ENCODE data around the gene LRIG2. TPM values are rescaled to one million over a fixed set of nuclear protein-coding genes. Genes with fewer than 3 reads are reported as not detected.

Gene LRIG2
- total and polyA plus RNA-seq, 4 donors = 1.3 to 11.9 (median 6.0) TPM

DNA sequence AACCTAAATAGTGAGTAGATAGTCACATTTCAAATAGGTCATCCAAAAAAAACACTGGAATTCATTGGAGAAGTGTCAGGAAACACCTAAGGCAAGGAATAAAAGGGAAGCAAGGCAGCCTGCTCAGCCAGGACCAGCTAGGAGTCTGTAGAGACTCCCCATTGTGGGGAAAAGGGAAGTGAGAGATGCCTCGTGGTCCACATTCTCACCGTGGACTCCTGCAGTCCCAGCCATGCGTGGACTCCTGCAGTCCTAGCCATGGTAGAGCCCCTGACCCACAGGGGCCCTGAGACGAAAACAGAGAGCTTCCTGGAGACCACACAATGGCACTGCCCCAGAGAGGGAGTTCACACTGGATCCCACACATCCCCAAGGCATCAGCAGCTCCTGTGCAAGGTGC, 97.5 kb downstream of the LRIG2 start:
- Histone ChIP-seq H3K4me3 (ENCODE audit: low read depth in 1 of 3, low read length in 3 of 3) (no peak overlapping the region), H3K27ac (ENCODE audit: low read depth in 1 of 2, low read length in 2 of 2) (no peak overlapping the region), H3K4me1 (ENCODE audit: control insufficient read depth in 4 of 4, insufficient read depth in 4 of 4, low read length in 3 of 4) (peaks cover 0 to 24% (median 10%) of the 10 kb centered on the region in 4 donors), H3K9ac (ENCODE audit: low read depth in 1 of 2, low read length in 2 of 2) (no peak overlapping the region), H3K9me3 (ENCODE audit: control insufficient read depth in 4 of 4, low read length in 3 of 4) (no peaks in the 10 kb centered on the region), H3K36me3 (ENCODE audit: control insufficient read depth in 4 of 4, insufficient read depth in 3 of 4, low read depth in 1 of 4, low read length in 3 of 4) (no peaks in the 10 kb centered on the region), H3K27me3 (ENCODE audit: control insufficient read depth in 4 of 4, insufficient read depth in 4 of 4, low read length in 3 of 4) (no peaks in the 10 kb centered on the region)
- TF ChIP-seq, protein P1, sequence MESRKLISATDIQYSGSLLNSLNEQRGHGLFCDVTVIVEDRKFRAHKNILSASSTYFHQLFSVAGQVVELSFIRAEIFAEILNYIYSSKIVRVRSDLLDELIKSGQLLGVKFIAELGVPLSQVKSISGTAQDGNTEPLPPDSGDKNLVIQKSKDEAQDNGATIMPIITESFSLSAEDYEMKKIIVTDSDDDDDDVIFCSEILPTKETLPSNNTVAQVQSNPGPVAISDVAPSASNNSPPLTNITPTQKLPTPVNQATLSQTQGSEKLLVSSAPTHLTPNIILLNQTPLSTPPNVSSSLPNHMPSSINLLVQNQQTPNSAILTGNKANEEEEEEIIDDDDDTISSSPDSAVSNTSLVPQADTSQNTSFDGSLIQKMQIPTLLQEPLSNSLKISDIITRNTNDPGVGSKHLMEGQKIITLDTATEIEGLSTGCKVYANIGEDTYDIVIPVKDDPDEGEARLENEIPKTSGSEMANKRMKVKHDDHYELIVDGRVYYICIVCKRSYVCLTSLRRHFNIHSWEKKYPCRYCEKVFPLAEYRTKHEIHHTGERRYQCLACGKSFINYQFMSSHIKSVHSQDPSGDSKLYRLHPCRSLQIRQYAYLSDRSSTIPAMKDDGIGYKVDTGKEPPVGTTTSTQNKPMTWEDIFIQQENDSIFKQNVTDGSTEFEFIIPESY (IDR thresholded peaks at IDR 0.05) = no peak
- no peak for TF ChIP-seq HNF4G (IDR thresholded peaks at IDR 0.05)
- TF ChIP-seq RXRA (IDR thresholded peaks at IDR 0.05) = no peak
- TF ChIP-seq, protein P2, sequence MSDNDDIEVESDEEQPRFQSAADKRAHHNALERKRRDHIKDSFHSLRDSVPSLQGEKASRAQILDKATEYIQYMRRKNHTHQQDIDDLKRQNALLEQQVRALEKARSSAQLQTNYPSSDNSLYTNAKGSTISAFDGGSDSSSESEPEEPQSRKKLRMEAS (IDR thresholded peaks at IDR 0.05) = no peak
- TF ChIP-seq, protein P3, sequence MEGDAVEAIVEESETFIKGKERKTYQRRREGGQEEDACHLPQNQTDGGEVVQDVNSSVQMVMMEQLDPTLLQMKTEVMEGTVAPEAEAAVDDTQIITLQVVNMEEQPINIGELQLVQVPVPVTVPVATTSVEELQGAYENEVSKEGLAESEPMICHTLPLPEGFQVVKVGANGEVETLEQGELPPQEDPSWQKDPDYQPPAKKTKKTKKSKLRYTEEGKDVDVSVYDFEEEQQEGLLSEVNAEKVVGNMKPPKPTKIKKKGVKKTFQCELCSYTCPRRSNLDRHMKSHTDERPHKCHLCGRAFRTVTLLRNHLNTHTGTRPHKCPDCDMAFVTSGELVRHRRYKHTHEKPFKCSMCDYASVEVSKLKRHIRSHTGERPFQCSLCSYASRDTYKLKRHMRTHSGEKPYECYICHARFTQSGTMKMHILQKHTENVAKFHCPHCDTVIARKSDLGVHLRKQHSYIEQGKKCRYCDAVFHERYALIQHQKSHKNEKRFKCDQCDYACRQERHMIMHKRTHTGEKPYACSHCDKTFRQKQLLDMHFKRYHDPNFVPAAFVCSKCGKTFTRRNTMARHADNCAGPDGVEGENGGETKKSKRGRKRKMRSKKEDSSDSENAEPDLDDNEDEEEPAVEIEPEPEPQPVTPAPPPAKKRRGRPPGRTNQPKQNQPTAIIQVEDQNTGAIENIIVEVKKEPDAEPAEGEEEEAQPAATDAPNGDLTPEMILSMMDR (IDR thresholded peaks at IDR 0.05; ENCODE audit: low read depth, low read length, missing input control) = no peak
- TF ChIP-seq RAD21 (IDR thresholded peaks at IDR 0.05) = no peak
- TF ChIP-seq EGR1 (IDR thresholded peaks at IDR 0.05; ENCODE audit: low read depth in 2 of 2) = no peak
- TF ChIP-seq TAF1 (conservative IDR thresholded peaks at IDR 0.05) = no peak
- TF ChIP-seq, protein P4, sequence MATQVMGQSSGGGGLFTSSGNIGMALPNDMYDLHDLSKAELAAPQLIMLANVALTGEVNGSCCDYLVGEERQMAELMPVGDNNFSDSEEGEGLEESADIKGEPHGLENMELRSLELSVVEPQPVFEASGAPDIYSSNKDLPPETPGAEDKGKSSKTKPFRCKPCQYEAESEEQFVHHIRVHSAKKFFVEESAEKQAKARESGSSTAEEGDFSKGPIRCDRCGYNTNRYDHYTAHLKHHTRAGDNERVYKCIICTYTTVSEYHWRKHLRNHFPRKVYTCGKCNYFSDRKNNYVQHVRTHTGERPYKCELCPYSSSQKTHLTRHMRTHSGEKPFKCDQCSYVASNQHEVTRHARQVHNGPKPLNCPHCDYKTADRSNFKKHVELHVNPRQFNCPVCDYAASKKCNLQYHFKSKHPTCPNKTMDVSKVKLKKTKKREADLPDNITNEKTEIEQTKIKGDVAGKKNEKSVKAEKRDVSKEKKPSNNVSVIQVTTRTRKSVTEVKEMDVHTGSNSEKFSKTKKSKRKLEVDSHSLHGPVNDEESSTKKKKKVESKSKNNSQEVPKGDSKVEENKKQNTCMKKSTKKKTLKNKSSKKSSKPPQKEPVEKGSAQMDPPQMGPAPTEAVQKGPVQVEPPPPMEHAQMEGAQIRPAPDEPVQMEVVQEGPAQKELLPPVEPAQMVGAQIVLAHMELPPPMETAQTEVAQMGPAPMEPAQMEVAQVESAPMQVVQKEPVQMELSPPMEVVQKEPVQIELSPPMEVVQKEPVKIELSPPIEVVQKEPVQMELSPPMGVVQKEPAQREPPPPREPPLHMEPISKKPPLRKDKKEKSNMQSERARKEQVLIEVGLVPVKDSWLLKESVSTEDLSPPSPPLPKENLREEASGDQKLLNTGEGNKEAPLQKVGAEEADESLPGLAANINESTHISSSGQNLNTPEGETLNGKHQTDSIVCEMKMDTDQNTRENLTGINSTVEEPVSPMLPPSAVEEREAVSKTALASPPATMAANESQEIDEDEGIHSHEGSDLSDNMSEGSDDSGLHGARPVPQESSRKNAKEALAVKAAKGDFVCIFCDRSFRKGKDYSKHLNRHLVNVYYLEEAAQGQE (IDR thresholded peaks at IDR 0.05) = no peak
- no peak for TF ChIP-seq GABPA (IDR thresholded peaks at IDR 0.05 in 1 of 2, conservative IDR thresholded peaks at IDR 0.05 in 1 of 2)
- TF ChIP-seq NR2F2 (IDR thresholded peaks at IDR 0.05) = no peak
- no peak for TF ChIP-seq SP1 (IDR thresholded peaks at IDR 0.05)
- TF ChIP-seq JUND (IDR thresholded peaks at IDR 0.05) = no peak
- TF ChIP-seq FOXA1 (IDR thresholded peaks at IDR 0.05) = no peak
- TF ChIP-seq, protein P5, sequence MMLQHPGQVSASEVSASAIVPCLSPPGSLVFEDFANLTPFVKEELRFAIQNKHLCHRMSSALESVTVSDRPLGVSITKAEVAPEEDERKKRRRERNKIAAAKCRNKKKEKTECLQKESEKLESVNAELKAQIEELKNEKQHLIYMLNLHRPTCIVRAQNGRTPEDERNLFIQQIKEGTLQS (IDR thresholded peaks at IDR 0.05) = no peak
- TF ChIP-seq FOXA2 (IDR thresholded peaks at IDR 0.05) = no peak
- no peak for TF ChIP-seq YY1 (IDR thresholded peaks at IDR 0.05)
- TF ChIP-seq HNF4A (conservative IDR thresholded peaks at IDR 0.05) = no peak
- no peak for DNase-seq (ENCODE audit: low spot score)
- 86% methylated on average over 4 of the region's 4 CpGs for WGBS
